Keratinocyte (primary cell): Measurements from ENCODE around the gene PSMB2.

Experiments used
- CTCF ChIP-seq, 3 experiments: IDR thresholded peaks in 1 of 3; conservative IDR thresholded peaks in 1 of 3; optimal IDR thresholded peaks in 1 of 3; 2 replicates in 2 of 3; 3 replicates in 1 of 3; pipeline versions ENCODE3 to v1.5.1; 2011; ENCODE audit warnings: low read length in 3 of 3, mild to moderate bottlenecking in 3 of 3, moderate library complexity in 2 of 3, control low read depth in 1 of 3, inconsistent platforms in 1 of 3; ENCODE audit not compliant: insufficient read depth in 2 of 3; ENCODE audit errors: extremely low read depth in 1 of 3
- EZH2 ChIP-seq: IDR thresholded peaks from one replicate; pipeline ENCODE4 v1.6.1; 2012; ENCODE audit warnings: inconsistent platforms, mild to moderate bottlenecking, low read length, moderate library complexity

- TF ChIP-seq CTCF (optimal IDR thresholded peaks at IDR 0.05 in 1 of 3, IDR thresholded peaks at IDR 0.05 in 1 of 3, conservative IDR thresholded peaks at IDR 0.05 in 1 of 3; ENCODE audit: extremely low read depth in 1 of 3, insufficient read depth in 2 of 3, low read length in 3 of 3): no peak
- no peak for TF ChIP-seq EZH2
Measured at GRCh38 chr1:35587736-35588135, 53.6 kb downstream of the PSMB2 start.
